GM10266 (cell line): ENCODE data around the gene ANKRD27.
"Not testable (repeated sequence)": the region's sequence is repeated elsewhere in the genome, so short reads cannot be mapped to it uniquely, and the experiment has no call there.

Source experiments
- DNase-seq: peaks from one replicate; pipeline ENCODE4 v3.0.0; 2012; ENCODE audit errors: extremely low spot score
- TF ChIP-seq, protein P1 (sequence below): IDR thresholded peaks from 2 replicates; pipeline ENCODE4 v1.5.1; 2012; ENCODE audit warnings: mild to moderate bottlenecking, low read depth; ENCODE audit not compliant: control insufficient read depth, insufficient read depth; ENCODE audit errors: missing control alignments

Gene ANKRD27

DNA sequence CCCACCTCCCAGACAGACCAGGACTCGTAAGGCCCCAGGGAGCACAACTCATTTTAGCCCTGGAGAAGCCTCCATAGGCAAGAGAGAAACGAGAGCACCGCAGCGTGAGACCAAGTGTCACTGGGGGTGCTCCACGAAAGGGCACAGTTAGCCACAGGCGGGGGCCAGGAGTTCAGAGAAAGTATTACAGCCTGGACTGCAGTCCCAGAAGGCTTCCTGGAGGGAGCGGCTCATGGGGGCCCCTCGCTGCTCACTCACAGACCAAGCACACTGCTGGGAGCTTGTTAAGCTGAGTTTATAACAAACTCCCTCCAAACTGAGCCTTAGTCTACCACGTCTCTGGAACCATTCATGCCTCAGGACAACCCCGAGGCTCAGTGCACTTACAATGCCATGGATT is 16.5 kb downstream of the ANKRD27 start:
- TF ChIP-seq, protein P1, sequence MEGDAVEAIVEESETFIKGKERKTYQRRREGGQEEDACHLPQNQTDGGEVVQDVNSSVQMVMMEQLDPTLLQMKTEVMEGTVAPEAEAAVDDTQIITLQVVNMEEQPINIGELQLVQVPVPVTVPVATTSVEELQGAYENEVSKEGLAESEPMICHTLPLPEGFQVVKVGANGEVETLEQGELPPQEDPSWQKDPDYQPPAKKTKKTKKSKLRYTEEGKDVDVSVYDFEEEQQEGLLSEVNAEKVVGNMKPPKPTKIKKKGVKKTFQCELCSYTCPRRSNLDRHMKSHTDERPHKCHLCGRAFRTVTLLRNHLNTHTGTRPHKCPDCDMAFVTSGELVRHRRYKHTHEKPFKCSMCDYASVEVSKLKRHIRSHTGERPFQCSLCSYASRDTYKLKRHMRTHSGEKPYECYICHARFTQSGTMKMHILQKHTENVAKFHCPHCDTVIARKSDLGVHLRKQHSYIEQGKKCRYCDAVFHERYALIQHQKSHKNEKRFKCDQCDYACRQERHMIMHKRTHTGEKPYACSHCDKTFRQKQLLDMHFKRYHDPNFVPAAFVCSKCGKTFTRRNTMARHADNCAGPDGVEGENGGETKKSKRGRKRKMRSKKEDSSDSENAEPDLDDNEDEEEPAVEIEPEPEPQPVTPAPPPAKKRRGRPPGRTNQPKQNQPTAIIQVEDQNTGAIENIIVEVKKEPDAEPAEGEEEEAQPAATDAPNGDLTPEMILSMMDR = no peak
- DNase-seq = no peak

DNA sequence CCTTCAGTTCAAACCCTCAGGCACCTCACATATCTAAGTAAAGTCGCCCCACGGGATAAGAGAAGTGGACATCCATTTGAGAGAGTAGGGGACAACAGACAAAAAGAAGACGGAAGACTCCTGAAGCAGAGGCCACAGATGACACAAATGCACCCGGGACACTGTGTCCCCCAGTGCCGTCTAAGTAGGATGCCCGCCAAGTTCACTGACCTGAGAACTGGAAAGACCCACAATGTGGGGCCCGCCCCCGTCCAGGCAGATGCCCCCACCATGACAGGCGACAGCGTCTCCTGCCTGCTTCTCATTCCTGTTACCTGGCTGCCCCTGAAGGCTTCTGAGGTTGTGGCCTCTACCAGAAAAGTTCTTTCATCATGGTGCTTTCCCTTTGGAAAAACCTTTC is 16.9 kb downstream of the ANKRD27 start:
- no peak for DNase-seq
- TF ChIP-seq, protein P1 = no peak

DNA sequence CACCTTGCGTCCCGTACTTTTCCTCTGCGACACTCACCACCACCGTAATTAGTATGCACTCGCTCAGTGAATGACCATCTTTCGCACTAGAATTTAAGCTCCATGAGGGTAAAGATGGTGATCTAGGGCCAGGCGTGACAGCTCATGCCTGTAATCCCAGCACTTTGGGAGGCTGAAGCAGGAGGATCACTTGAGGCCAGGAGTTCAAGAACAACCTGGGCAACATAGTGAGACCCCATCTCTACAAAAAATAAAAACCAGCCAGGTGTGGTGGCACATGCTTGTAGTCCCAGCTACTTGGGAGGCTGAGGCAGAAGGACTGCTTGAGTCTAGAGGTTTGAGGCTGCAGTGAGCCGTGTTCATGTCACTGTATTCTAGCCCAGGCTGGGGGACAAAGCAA is 18.6 kb downstream of the ANKRD27 start:
- not testable (repeated sequence) for DNase-seq

DNA sequence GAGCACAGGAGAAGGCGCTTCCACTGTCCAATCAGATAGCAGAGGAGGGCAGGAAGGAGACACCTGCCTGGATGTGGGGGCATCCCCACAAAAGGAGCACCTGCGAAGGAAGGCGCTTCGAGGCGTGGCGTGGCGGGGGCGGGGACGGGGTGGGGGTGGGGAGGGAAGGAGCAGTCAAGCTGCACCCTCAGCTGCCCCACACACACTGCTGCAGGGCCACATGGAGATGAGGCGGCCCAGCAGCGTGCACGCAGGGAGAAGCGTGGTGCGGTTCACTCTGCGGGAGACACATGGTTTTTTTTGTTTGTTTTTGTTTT is 21.4 kb downstream of the ANKRD27 start:
- TF ChIP-seq, protein P1 = no peak
- no peak for DNase-seq

DNA sequence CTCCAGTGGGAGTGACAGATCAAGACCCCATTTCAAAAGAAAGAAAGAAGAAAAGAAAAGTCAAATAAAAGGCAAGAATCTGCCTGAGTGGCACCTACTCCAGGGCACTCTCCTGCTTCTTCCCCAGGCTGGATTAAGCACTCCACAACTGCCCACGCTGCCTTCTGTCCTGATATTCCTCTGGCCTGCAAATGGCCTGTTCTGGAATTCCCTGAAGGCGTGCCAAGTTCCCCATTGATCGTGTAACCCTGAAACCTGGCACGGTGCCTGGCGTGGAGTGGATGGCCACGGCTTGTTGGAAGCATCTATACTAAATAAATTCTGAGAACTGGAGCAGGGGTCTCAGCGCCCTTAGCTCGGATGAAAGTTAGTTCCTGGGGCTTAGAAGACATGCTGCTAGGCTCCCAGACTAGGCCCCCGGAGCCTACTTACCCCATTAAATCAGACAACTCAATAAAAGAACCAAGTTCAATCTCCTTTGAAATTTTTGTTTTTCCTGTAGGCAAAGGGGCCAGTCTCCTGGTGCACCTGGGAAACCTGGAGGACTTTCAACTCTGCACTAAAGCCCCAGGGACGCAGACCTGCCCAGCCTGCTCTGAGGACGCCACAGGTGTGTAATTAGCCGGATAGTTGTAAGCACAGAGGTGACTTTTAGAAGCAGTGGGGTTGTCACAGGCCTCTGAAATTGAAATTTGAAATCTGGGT is 21.9 kb downstream of the ANKRD27 start:
- TF ChIP-seq, protein P1 = no peak
- DNase-seq = no peak

DNA sequence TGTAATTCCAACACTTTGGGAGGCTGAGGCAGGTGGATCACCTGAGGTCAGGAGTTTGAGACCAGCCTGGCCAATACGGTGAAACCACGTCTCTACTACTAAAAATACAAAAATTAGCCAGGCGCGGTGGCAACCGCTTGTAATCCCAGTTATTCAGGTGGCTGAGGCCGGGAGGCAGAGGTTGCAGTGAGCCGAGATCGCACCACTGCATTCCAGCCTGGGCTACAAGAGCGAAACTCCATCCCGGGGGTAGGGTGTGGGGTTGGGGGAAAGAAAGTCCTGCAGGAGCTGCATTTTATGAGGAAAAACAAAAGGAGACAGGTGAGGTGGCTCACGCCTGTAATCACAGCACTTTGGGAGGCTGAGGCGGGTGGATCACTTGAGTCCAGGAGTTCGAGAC is 22.6 kb downstream of the ANKRD27 start:
- DNase-seq = not testable (repeated sequence)

DNA sequence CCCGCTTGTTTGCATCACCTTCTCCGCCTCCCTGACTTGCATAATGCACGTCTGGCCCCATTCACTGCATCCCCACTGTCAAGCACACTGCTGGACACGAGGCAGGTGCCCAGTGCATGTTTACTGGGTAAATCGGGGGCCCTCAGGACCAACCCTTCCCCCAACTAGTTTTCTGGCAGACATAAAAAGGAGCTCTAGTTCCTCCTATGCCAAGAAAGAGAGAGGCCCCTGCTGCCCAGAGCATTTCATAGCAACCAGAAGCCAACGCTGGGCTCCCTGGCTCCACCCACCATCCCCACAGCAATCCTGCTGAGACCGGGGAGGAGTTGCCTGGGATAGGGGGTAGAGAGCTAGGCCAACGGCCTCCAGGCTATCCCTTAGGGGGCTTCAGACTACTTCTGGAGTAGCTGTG is 23.2 kb downstream of the ANKRD27 start:
- DNase-seq = no peak
- TF ChIP-seq, protein P1 = no peak

DNA sequence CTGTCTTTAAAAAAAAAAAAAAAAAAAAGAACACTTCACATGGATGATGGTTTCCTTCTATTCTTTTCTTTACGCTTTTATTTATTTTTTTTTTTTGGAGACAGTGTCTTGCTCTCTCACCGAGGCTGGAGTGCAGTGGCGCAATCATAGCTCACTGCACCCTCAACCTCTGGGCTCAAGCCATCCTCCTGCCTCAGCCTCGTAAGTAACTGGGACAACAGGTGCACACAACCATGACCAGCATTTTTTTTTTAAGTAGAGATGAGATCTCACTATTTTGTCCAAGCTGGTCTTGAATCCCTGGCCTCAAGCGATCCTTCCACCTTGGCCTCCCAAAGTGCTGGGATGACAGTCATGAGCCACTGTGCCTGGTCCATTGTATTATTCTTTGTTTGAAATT is 24.3 kb downstream of the ANKRD27 start:
- TF ChIP-seq, protein P1 = no peak
- no peak for DNase-seq

DNA sequence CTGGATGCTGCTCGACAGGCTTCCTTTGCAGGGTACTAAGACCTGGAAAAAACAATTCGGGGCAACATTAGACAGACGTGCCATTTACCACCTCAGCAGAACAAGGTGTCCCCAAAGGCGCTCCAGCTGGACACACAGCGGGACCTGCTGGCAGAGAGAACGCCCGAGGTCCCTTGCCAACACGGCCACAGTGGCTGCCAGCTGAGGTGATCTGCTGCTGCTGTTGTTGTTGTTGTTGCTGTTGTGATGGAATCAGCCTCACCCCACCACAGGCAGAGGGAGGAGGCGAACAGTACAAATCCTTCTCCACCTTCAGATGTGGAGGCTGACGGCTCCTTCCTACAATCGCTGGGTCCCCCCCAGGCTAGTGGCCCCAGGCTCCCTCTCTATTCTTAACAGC is 25.2 kb downstream of the ANKRD27 start:
- no peak for DNase-seq
- TF ChIP-seq, protein P1 = no peak
